Astrocyte (in vitro differentiated cells and primary cell): ENCODE results near the gene DNAJB12.

Source experiments
- EZH2 ChIP-seq: IDR thresholded peaks from 2 replicates; pipeline ENCODE4 v1.6.1; 2012; ENCODE audit warnings: mild to moderate bottlenecking, low read length, inconsistent platforms; ENCODE audit not compliant: insufficient read depth
- TF ChIP-seq, protein P1 (sequence below): IDR thresholded peaks from 2 replicates; pipeline ENCODE4 v1.5.1; 2011; ENCODE audit warnings: low read depth, mild to moderate bottlenecking, inconsistent platforms, low read length, moderate library complexity; ENCODE audit not compliant: insufficient read depth

GRCh38 chr10:72297281-72297804, 57.4 kb downstream of the DNAJB12 start:
- TF ChIP-seq, protein P1, sequence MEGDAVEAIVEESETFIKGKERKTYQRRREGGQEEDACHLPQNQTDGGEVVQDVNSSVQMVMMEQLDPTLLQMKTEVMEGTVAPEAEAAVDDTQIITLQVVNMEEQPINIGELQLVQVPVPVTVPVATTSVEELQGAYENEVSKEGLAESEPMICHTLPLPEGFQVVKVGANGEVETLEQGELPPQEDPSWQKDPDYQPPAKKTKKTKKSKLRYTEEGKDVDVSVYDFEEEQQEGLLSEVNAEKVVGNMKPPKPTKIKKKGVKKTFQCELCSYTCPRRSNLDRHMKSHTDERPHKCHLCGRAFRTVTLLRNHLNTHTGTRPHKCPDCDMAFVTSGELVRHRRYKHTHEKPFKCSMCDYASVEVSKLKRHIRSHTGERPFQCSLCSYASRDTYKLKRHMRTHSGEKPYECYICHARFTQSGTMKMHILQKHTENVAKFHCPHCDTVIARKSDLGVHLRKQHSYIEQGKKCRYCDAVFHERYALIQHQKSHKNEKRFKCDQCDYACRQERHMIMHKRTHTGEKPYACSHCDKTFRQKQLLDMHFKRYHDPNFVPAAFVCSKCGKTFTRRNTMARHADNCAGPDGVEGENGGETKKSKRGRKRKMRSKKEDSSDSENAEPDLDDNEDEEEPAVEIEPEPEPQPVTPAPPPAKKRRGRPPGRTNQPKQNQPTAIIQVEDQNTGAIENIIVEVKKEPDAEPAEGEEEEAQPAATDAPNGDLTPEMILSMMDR, result no peak
- TF ChIP-seq EZH2, result no peak
